ENCODE results near the gene CDCP1. TPM values are rescaled to one million over a fixed set of nuclear protein-coding genes. Genes with fewer than 3 reads are reported as not detected.

Gene CDCP1
- total RNA-seq, 3 donors from 2014 or later (not counting 1 experiment from before 2014, with no cell fraction given): 0.38 to 0.61 (median 0.48) TPM

DNA sequence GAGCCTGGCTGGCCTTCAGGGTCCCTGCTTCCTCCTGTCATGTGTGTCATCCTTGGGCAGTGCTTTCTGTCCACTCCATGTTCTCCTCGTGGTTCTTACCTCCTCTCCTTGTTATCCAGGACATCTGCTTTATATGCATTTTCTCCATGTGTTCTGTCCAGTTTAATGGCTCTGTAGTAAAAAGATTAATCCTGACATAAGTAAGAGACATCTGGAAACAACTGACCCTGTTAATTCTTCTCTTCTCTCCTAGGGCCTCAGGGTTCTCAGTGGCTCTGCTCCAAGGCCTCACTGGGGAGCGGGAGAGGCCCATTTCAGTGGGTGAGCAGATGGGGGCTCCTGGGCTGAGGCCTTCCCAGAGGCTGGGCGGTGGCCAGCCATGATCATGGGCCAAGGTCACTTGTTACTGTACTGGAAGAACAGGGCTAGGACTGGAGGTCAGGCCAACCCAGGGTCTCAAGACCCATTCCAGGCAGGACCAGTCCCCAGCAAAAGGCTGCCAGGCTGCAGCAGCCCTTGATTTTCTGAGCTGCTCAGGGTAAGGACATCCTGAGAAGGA is 20.2 kb upstream of the CDCP1 start:
- 93% methylated on average over 3 of the region's 3 CpGs for WGBS (ENCODE audit: insufficient coverage)
- Histone ChIP-seq H3K27ac (ENCODE audit: low read length) (no peak overlapping the region), H3K36me3 (ENCODE audit: control insufficient read depth, insufficient read depth, low read length) (no peaks in the 10 kb centered on the region), H3K4me3 (ENCODE audit: low read length) (no peak overlapping the region), H3K9me3 (ENCODE audit: control insufficient read depth, insufficient read depth, low read length) (no peaks in the 10 kb centered on the region), H3K27me3 (ENCODE audit: control insufficient read depth, insufficient read depth, low read length) (no peaks in the 10 kb centered on the region), H3K4me1 (ENCODE audit: control insufficient read depth, insufficient read depth, low read length) (peaks cover 15% of the 10 kb centered on the region)
- H3K9me3 Mint-ChIP-seq: no peaks in the 10 kb centered on the region
- no peak for ATAC-seq
- no peak overlapping the region for H3K4me3 Mint-ChIP-seq
- intact Hi-C loops (cut with micrococcal nuclease): no loop called here
- no peaks in the 10 kb centered on the region for H3K36me3 Mint-ChIP-seq
- no peak for DNase-seq
- H3K27ac Mint-ChIP-seq: peak overlapping the region; percentile 77 to 78
- peaks cover 23 to 25% of the 10 kb centered on the region in 2 donors for H3K4me1 Mint-ChIP-seq
- TF ChIP-seq, protein P1, sequence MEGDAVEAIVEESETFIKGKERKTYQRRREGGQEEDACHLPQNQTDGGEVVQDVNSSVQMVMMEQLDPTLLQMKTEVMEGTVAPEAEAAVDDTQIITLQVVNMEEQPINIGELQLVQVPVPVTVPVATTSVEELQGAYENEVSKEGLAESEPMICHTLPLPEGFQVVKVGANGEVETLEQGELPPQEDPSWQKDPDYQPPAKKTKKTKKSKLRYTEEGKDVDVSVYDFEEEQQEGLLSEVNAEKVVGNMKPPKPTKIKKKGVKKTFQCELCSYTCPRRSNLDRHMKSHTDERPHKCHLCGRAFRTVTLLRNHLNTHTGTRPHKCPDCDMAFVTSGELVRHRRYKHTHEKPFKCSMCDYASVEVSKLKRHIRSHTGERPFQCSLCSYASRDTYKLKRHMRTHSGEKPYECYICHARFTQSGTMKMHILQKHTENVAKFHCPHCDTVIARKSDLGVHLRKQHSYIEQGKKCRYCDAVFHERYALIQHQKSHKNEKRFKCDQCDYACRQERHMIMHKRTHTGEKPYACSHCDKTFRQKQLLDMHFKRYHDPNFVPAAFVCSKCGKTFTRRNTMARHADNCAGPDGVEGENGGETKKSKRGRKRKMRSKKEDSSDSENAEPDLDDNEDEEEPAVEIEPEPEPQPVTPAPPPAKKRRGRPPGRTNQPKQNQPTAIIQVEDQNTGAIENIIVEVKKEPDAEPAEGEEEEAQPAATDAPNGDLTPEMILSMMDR (IDR thresholded peaks at IDR 0.05): no peak
- H3K27me3 Mint-ChIP-seq (ENCODE audit: low read depth in 2 of 2): peaks cover 1 to 3% of the 10 kb centered on the region in 2 donors

DNA sequence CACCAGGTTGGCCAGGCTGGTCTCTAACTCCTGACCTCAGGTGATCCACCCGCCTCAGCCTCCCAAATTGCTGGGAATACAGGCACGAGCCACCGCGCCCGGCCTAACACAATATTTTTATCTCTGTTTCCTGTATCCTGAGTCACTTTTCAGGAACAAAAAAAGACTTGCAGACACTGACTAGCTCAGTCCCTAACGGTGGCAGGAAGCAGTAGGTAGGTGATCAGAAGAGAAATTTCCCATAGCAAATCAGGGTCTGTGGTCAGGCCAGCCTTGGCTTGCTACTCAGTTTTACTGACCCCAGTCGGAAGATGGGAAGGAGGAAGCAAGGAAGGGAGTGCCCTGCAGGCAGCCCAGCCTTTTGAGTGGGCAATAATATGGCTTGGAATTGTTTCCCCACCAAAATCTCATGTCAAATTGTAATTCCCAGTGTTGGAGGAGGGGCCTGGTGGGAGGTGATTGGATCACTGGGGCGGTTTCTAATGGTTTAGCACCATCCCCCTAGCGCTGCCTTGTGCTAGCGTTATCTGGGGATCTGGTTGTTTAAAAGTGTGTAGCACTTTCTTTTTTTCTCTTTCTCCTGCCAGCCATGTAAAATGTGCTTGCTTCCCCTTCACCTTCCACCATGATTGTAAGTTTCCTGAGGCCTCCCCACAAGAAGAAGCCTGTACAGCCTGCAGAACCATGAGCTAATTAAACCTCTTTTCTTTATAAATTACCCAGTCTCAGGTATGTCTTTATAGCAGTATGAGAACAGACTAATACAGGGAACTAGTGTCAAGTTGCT is 19.5 kb upstream of the CDCP1 start:
- Mint-ChIP-seq H3K27ac (peak overlapping the region in 1 of 2 donors; percentile 78), H3K9me3 (no peaks in the 10 kb centered on the region), H3K36me3 (no peaks in the 10 kb centered on the region), H3K4me3 (no peak overlapping the region), H3K4me1 (peaks cover 23 to 25% of the 10 kb centered on the region in 2 donors), H3K27me3 (ENCODE audit: low read depth in 2 of 2) (peaks cover 5 to 9% of the 10 kb centered on the region in 2 donors)
- H3K27me3 ChIP-seq (ENCODE audit: control insufficient read depth, insufficient read depth, low read length): no peaks in the 10 kb centered on the region
- DNase-seq: no peak
- intact Hi-C loops (cut with micrococcal nuclease): no loop called here
- H3K4me3 ChIP-seq (ENCODE audit: low read length): no peak overlapping the region
- WGBS (ENCODE audit: insufficient coverage): 66% methylated on average over 7 of the region's 10 CpGs
- H3K36me3 ChIP-seq (ENCODE audit: control insufficient read depth, insufficient read depth, low read length): no peaks in the 10 kb centered on the region
- no peaks in the 10 kb centered on the region for H3K9me3 ChIP-seq (ENCODE audit: control insufficient read depth, insufficient read depth, low read length)
- H3K27ac ChIP-seq (ENCODE audit: low read length): no peak overlapping the region
- TF ChIP-seq, protein P1 (IDR thresholded peaks at IDR 0.05): no peak
- peaks cover 15% of the 10 kb centered on the region for H3K4me1 ChIP-seq (ENCODE audit: control insufficient read depth, insufficient read depth, low read length)
- no peak for ATAC-seq

DNA sequence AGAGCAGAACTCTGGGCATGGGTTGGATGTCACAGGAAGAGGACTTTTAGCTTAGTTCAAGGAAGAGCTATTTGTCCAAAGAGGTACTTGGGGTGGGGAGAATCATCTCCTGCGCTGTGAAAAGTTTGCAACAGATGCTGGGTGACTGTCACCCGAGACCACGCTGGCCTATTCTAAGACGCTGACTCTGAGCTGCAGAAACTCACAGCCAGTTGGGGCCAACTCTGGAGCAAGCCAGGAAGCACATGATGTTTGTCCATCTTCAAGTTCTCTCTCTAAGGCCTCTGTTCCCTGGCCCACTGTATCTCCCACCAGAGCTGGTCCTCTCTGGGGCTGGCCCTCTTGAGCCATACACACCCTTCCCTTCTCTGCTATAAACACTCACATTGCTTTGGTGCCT is 17.9 kb upstream of the CDCP1 start:
- DNase-seq (no peak), ATAC-seq (no peak)
- H3K9me3 Mint-ChIP-seq: no peaks in the 10 kb centered on the region
- no peak overlapping the region for H3K4me3 Mint-ChIP-seq
- H3K27ac Mint-ChIP-seq: no peak overlapping the region
- Histone ChIP-seq H3K36me3 (ENCODE audit: control insufficient read depth, insufficient read depth, low read length) (no peaks in the 10 kb centered on the region), H3K27me3 (ENCODE audit: control insufficient read depth, insufficient read depth, low read length) (no peaks in the 10 kb centered on the region), H3K4me3 (ENCODE audit: low read length) (no peak overlapping the region), H3K4me1 (ENCODE audit: control insufficient read depth, insufficient read depth, low read length) (peaks cover 15% of the 10 kb centered on the region), H3K9me3 (ENCODE audit: control insufficient read depth, insufficient read depth, low read length) (no peaks in the 10 kb centered on the region), H3K27ac (ENCODE audit: low read length) (no peak overlapping the region)
- peaks cover 23 to 25% of the 10 kb centered on the region in 2 donors for H3K4me1 Mint-ChIP-seq
- WGBS (ENCODE audit: insufficient coverage): 81% methylated on average over 4 of the region's 4 CpGs
- TF ChIP-seq, protein P1 (IDR thresholded peaks at IDR 0.05): no peak
- H3K27me3 Mint-ChIP-seq (ENCODE audit: low read depth in 2 of 2): peaks cover 7 to 15% of the 10 kb centered on the region in 2 donors
- H3K36me3 Mint-ChIP-seq: no peaks in the 10 kb centered on the region
- intact Hi-C loops (cut with micrococcal nuclease): no loop called here

Measured in natural killer cell (primary cell).